Measurements from ENCODE around the gene ENPP1. TPM values are rescaled to one million over a fixed set of nuclear protein-coding genes. Genes with fewer than 3 reads are reported as not detected.

Gene ENPP1
- total RNA-seq, 4 donors from 2014 or later = 10.0 to 54.7 (median 12.6) TPM

DNA sequence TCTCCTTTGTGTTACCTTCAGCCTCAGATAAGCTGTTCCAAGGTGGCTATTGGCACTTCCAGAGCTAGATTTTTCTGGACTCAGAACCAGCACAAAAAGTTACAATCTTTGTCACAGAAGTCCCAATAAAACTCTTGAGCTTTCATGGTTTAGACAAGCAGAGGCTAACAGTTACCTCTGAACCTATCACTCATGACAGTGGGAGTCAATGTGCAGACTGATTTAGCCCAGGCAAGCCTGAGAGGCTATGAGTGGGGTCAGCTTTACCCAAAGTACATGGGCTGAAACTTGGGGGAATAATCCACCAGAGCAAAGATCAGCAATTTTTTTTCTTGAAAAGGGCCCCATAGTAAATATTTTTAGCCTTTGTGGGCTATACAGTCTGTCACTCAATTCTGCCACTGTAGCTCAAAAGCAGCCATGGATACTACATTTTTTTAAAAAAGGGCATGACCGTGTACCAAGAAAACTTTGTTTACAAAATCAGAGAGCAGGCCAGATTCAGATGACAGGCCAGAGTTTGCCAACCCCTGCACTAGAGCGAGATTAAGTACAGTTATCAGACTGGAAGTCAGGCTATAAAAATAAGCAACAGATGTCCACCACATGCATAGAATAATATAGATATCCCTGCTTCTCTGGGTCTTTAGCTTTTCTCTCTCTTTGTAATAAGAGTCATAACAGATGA is 123.4 kb downstream of the ENPP1 start:
- TF ChIP-seq CTCF (IDR thresholded peaks at IDR 0.05) = no peak
- no peak for TF ChIP-seq POLR2A (IDR thresholded peaks at IDR 0.05)
- no peaks in the 10 kb centered on the region for H3K9me3 ChIP-seq
- no peak overlapping the region for H3K4me3 ChIP-seq
- no peaks in the 10 kb centered on the region for H3K36me3 ChIP-seq
- peaks cover 0 to 12% (median 0%) of the 10 kb centered on the region in 3 donors for H3K4me1 ChIP-seq
- no peaks in the 10 kb centered on the region for H3K27me3 ChIP-seq
- no peak overlapping the region for H3K27ac ChIP-seq
- WGBS, 2 donors (ENCODE audit: low coverage in 1 of 2) = 31 to 35% methylated on average over 2 of the region's 2 CpGs
- no peak for ATAC-seq

GRCh38 chr6:131936156-131936555 is 128.3 kb downstream of the ENPP1 start:
- H3K4me3 ChIP-seq = no peak overlapping the region
- H3K4me1 ChIP-seq = peaks cover 0 to 8% (median 0%) of the 10 kb centered on the region in 3 donors
- H3K9me3 ChIP-seq = no peaks in the 10 kb centered on the region
- no peak for ATAC-seq
- H3K27ac ChIP-seq = no peak overlapping the region
- H3K27me3 ChIP-seq = no peaks in the 10 kb centered on the region
- no peaks in the 10 kb centered on the region for H3K36me3 ChIP-seq
- TF ChIP-seq CTCF (IDR thresholded peaks at IDR 0.05) (no peak), EP300 (IDR thresholded peaks at IDR 0.05) (no peak), POLR2A (IDR thresholded peaks at IDR 0.05) (no peak), POLR2AphosphoS5 (IDR thresholded peaks at IDR 0.05) (no peak)
- 89 to 90% methylated on average over 4 of the region's 4 CpGs for WGBS, 2 donors (ENCODE audit: low coverage in 1 of 2)

DNA sequence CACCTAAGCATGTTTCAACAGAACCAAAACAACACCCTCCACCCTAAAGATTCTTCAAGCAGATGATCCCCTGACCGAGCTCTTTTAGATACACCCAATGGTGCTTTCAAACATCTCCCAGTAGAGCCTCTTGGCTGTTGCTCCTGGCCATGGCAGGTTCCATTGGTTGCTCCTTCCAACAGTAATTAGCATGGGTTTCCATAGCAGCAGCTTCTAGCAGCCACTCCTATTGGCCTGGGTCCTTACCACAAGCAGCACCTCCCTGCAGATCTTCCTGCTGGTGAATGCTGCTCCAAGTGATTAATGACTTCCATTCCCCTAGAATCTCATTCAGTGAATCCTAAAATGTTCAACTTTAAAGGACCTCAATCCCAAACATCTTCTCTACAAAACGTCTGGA is 129.4 kb downstream of the ENPP1 start:
- no peak overlapping the region for H3K4me3 ChIP-seq
- peak; percentile 85 for ATAC-seq
- H3K9me3 ChIP-seq = no peaks in the 10 kb centered on the region
- no peak for TF ChIP-seq POLR2AphosphoS5 (IDR thresholded peaks at IDR 0.05)
- no peak for TF ChIP-seq POLR2A (IDR thresholded peaks at IDR 0.05)
- TF ChIP-seq CTCF (IDR thresholded peaks at IDR 0.05) = no peak
- TF ChIP-seq EP300 (IDR thresholded peaks at IDR 0.05) = no peak
- peak overlapping the region in 3 of 4 donors; percentile 7 to 34 (median 14) for H3K27ac ChIP-seq
- whole genome bisulfite sequencing, 2 donors (ENCODE audit: low coverage in 1 of 2) = 64 to 73% methylated on average over 2 of the region's 2 CpGs
- no peaks in the 10 kb centered on the region for H3K36me3 ChIP-seq
- H3K4me1 ChIP-seq = no peaks in the 10 kb centered on the region
- H3K27me3 ChIP-seq = no peaks in the 10 kb centered on the region

DNA sequence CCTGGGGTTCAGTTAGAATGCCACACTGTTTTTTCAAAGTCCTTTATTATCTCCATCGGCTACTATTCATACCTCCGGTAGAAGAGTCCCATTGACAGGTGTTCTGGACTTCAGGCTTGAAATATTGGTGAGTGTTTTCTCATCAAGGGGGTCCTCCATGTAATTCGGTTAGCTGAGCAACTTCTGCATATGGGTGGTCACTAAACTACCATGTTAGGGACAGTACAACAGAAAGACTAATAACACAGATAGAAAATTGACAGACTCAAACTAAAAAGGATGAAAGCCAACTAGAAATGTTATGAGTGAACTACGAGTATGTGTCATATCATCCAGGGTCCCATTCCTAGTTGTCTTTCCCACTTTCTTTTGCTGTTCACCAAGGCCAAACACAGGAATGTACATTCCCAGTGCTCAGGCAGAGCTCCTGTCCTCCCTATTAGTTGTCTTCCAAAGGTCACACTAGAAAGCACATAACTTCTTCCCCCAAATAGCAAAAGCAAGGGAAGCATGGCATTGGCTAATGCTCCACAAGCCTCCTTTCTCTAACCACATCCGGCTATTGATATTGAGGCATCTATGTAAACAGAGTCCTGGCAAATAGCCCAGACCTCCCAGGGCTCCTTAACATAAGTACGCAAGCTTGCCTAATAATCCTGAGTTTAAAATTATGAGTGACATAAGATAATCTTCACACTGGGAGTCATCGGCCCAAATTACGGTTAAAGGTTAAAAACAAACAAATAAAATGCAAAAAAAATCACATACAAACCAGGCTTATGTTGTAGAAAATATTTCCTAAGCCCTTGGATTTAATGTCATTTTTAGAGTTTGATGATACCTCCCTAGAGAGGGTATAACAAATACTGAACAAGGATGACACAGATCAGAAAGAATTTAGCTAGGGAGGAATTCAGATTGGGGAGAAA is 130.1 kb downstream of the ENPP1 start:
- no peaks in the 10 kb centered on the region for H3K4me1 ChIP-seq
- H3K4me3 ChIP-seq = no peak overlapping the region
- no peaks in the 10 kb centered on the region for H3K27me3 ChIP-seq
- TF ChIP-seq POLR2A (IDR thresholded peaks at IDR 0.05) = no peak
- no peak for TF ChIP-seq EP300 (IDR thresholded peaks at IDR 0.05)
- no peak for TF ChIP-seq CTCF (IDR thresholded peaks at IDR 0.05)
- no peak for TF ChIP-seq POLR2AphosphoS5 (IDR thresholded peaks at IDR 0.05)
- WGBS, 2 donors (ENCODE audit: low coverage in 1 of 2) = 56 to 80% methylated on average over 6 to 8 of the region's 8 CpGs
- no peaks in the 10 kb centered on the region for H3K9me3 ChIP-seq
- ATAC-seq = peak; percentile 24
- H3K27ac ChIP-seq = peak overlapping the region in 3 of 4 donors; percentile 7 to 34 (median 14)
- H3K36me3 ChIP-seq = no peaks in the 10 kb centered on the region

Small RNA genes lying within 50 kb of the gene (small RNA-seq; reads per million reads assigned to genes)
- gene MIR548H5 = 0 reads per million in 4 donors
- 0 reads per million in 4 donors for gene SELENOKP2

Other genes starting within 250 kb of the ENPP1 start
- gene ARG1, start 234.8 kb upstream of the ENPP1 start, total RNA-seq = under 1 TPM in 1 of 4 donors, not detected in 3; 0.81 TPM
- gene MED23, start 179.8 kb upstream of the ENPP1 start, total RNA-seq = 10 to 100 TPM; 16.9 to 35.2 (median 22.5) TPM
- 1 to 10 TPM in 1 of 4 donors, under 1 TPM in 2, not detected in 1; 0.35 to 1.5 (median 0.39) TPM for gene ENPP3, start 170.7 kb upstream of the ENPP1 start, total RNA-seq
- under 1 TPM in 1 of 4 donors, not detected in 3; 0.47 TPM for gene OR2A4, start 106.6 kb upstream of the ENPP1 start, total RNA-seq
- not detected for gene CTAGE9, start 97.0 kb upstream of the ENPP1 start, total RNA-seq
- gene CCN2, start 143.4 kb downstream of the ENPP1 start, total RNA-seq = 100 to 1,000 TPM; 122 to 691 (median 363) TPM

All from gastroesophageal sphincter (tissue), 4 donors.